Colon (tissue), 2 donors: ENCODE results near the gene BIVM.

Source experiments
- FAIRE-seq: peaks from 2 replicates; lab custom pipeline; 2012; peaks lifted over from hg19 to GRCh38; lab: Jason Lieb, UNC
- donor health status: control.
- donor health status: control.

BIVM gene

GRCh38 chr13:102788683-102789082 lies 10.2 kb upstream of the BIVM start:
- FAIRE-seq: no peak

GRCh38 chr13:102792396-102792795 lies 6.5 kb upstream of the BIVM start:
- no peak for FAIRE-seq

- FAIRE-seq: no peak
Observed at GRCh38 chr13:102793611-102794355, 5.1 kb upstream of the BIVM start.

GRCh38 chr13:102799426-102800144 lies 666 bp downstream of the BIVM start:
- FAIRE-seq: no peak

- FAIRE-seq: no peak
Observed at GRCh38 chr13:102800145-102801041, 1.5 kb downstream of the BIVM start.

GRCh38 chr13:102805680-102806079 lies 6.8 kb downstream of the BIVM start:
- no peak for FAIRE-seq

- no peak for FAIRE-seq
Observed at GRCh38 chr13:102807699-102808098, 8.8 kb downstream of the BIVM start.

- no peak for FAIRE-seq
Observed at GRCh38 chr13:102812611-102813287, 13.8 kb downstream of the BIVM start.

GRCh38 chr13:102814025-102814607 lies 15.2 kb downstream of the BIVM start:
- no peak for FAIRE-seq

GRCh38 chr13:102814793-102815192 lies 15.9 kb downstream of the BIVM start:
- FAIRE-seq: no peak

- FAIRE-seq: no peak
Observed at GRCh38 chr13:102815788-102816187, 16.9 kb downstream of the BIVM start.

GRCh38 chr13:102816708-102817107 lies 17.8 kb downstream of the BIVM start:
- FAIRE-seq: no peak

- no peak for FAIRE-seq
Observed at GRCh38 chr13:102817241-102817640, 18.3 kb downstream of the BIVM start.

GRCh38 chr13:102817907-102818306 lies 19.0 kb downstream of the BIVM start:
- FAIRE-seq: no peak

GRCh38 chr13:102825400-102825799 lies 26.5 kb downstream of the BIVM start:
- no peak for FAIRE-seq

- no peak for FAIRE-seq
Observed at GRCh38 chr13:102825921-102826706, 27.2 kb downstream of the BIVM start.

- no peak for FAIRE-seq
Observed at GRCh38 chr13:102830646-102831045, 31.7 kb downstream of the BIVM start.

GRCh38 chr13:102836471-102836870 lies 37.6 kb downstream of the BIVM start:
- FAIRE-seq: no peak

- no peak for FAIRE-seq
Observed at GRCh38 chr13:102838273-102838672, 39.4 kb downstream of the BIVM start.

- no peak for FAIRE-seq
Observed at GRCh38 chr13:102838982-102839381, 40.1 kb downstream of the BIVM start.

GRCh38 chr13:102839462-102839861 lies 40.5 kb downstream of the BIVM start:
- FAIRE-seq: no peak
